OCI-LY3 (cell line): ENCODE data around the gene NPIPA1.
"Not testable (repeated sequence)": the region's sequence is repeated elsewhere in the genome, so short reads cannot be mapped to it uniquely, and the experiment has no call there.

Experiments used
- H2AFZ ChIP-seq: fragments of 200-600, 300-600 bp; shearing (Covaris generic); 2 replicates; pipeline ENCODE4 v1.6.0; 2014; ENCODE audit warnings: antibody characterized with exemption, low read depth, low read length
- H3K27ac ChIP-seq: fragments of 200-600, 300-600 bp; sonication (generic); 2 replicates; pipeline ENCODE4 v1.5.1; 2014; ENCODE audit warnings: mild to moderate bottlenecking, low read length, moderate library complexity, mixed read lengths
- H3K27me3 ChIP-seq: fragments of 200-600, 300-600 bp; sonication (generic); 2 replicates; pipeline ENCODE4 v1.6.1; 2014; ENCODE audit warnings: low read depth, low read length, mixed read lengths
- H3K36me3 ChIP-seq: fragments of 200-600, 300-600 bp; sonication (generic); replicated peaks from 2 replicates; pipeline ENCODE3; 2014; ENCODE audit warnings: low read depth, low read length, mixed read lengths
- H3K4me1 ChIP-seq: fragments of 300-600, 200-600 bp; sonication (generic); 2 replicates; pipeline ENCODE4 v1.6.1; 2014; ENCODE audit warnings: low read length, mixed read lengths
- H3K4me2 ChIP-seq: fragments of 200-600, 300-600 bp; sonication (generic); 2 replicates; pipeline ENCODE4 v1.6.1; 2014; ENCODE audit warnings: low read length, mixed read lengths
- H3K4me3 ChIP-seq: fragments of 300-600, 200-600 bp; sonication (generic); 2 replicates; pipeline ENCODE4 v1.5.1; 2014; ENCODE audit warnings: antibody characterized with exemption, mild to moderate bottlenecking, low read length, moderate library complexity
- H3K79me2 ChIP-seq: fragments of 300-600, 200-600 bp; shearing (Covaris generic); 2 replicates; pipeline ENCODE4 v1.6.1; 2014; ENCODE audit warnings: mild to moderate bottlenecking, low read length, mixed read lengths
- H3K9ac ChIP-seq: fragments of 300-600, 200-600 bp; shearing (Covaris generic); 2 replicates; pipeline ENCODE4 v1.6.0; 2014; ENCODE audit warnings: mild to moderate bottlenecking, low read length, moderate library complexity
- H3K9me3 ChIP-seq: fragments of 200-600, 300-600 bp; shearing (Covaris generic); 2 replicates; pipeline ENCODE4 v1.6.1; 2014; ENCODE audit warnings: low read length, mixed read lengths; ENCODE audit not compliant: insufficient read depth
- H4K20me1 ChIP-seq: fragments of 200-600, 300-600 bp; sonication (generic); 2 replicates; pipeline ENCODE4 v1.6.1; 2016; ENCODE audit warnings: low read length, mixed read lengths; ENCODE audit not compliant: insufficient read depth

NPIPA1 gene

GRCh38 chr16:14974656-14975417, 37.6 kb downstream of the NPIPA1 start, which contains the start of gene PDXDC1:
Gene PDXDC1, plus strand, starts transcription at chr16:14975026. Its CDS starts 174 bp downstream, at chr16:14975200.
- peaks cover 42% of the 10 kb centered on the region for H3K79me2 ChIP-seq
- H3K4me1 ChIP-seq, H3K9me3 ChIP-seq, H3K27me3 ChIP-seq, H3K36me3 ChIP-seq: not testable (repeated sequence)
- H4K20me1 ChIP-seq, result peaks cover 22% of the 10 kb centered on the region
- peak within 1 kb of the TSS; percentile 36; the same call in 1 of the 2 replicates for H3K27ac ChIP-seq
- H3K9ac ChIP-seq, result peak within 1 kb of the TSS; percentile 86
- peak within 1 kb of the TSS; percentile 56; the same call in 1 of the 2 replicates for H2AFZ ChIP-seq
- H3K4me3 ChIP-seq, result peak within 1 kb of the TSS; percentile 82
- H3K4me2 ChIP-seq, result peak within 1 kb of the TSS; percentile 71

GRCh38 chr16:14975418-14976194, 38.4 kb downstream of the NPIPA1 start:
- peak overlapping the region; percentile 82 for H3K4me3 ChIP-seq
- peaks cover 26% of the 10 kb centered on the region for H4K20me1 ChIP-seq
- not testable (repeated sequence) for H3K27me3 ChIP-seq, H3K4me1 ChIP-seq, H3K9me3 ChIP-seq, H2AFZ ChIP-seq, H3K36me3 ChIP-seq
- H3K9ac ChIP-seq, result peak overlapping the region; percentile 86
- H3K79me2 ChIP-seq, result peaks cover 49% of the 10 kb centered on the region
- peak overlapping the region; percentile 36; the same call in 1 of the 2 replicates for H3K27ac ChIP-seq
- H3K4me2 ChIP-seq, result peak overlapping the region; percentile 71

- H3K79me2 ChIP-seq, result peaks cover 62% of the 10 kb centered on the region
- not testable (repeated sequence) for H3K9me3 ChIP-seq, H3K4me3 ChIP-seq, H3K9ac ChIP-seq, H3K27ac ChIP-seq, H3K4me1 ChIP-seq, H3K4me2 ChIP-seq, H3K27me3 ChIP-seq, H3K36me3 ChIP-seq, H2AFZ ChIP-seq
- peaks cover 35% of the 10 kb centered on the region for H4K20me1 ChIP-seq
Observed at GRCh38 chr16:14976971-14977736, 39.9 kb downstream of the NPIPA1 start.

GRCh38 chr16:14978281-14978680, 41.0 kb downstream of the NPIPA1 start:
- H3K79me2 ChIP-seq, result peaks cover 62% of the 10 kb centered on the region
- H3K27me3 ChIP-seq, H3K4me3 ChIP-seq, H2AFZ ChIP-seq, H3K9ac ChIP-seq, H3K36me3 ChIP-seq, H3K4me2 ChIP-seq, H3K4me1 ChIP-seq, H3K9me3 ChIP-seq, H3K27ac ChIP-seq: not testable (repeated sequence)
- H4K20me1 ChIP-seq, result peaks cover 35% of the 10 kb centered on the region

- H3K27ac ChIP-seq, H3K9me3 ChIP-seq, H3K27me3 ChIP-seq, H2AFZ ChIP-seq, H3K4me2 ChIP-seq, H3K36me3 ChIP-seq, H3K4me1 ChIP-seq, H3K9ac ChIP-seq, H3K4me3 ChIP-seq: not testable (repeated sequence)
- Histone ChIP-seq H3K79me2 (peaks cover 62% of the 10 kb centered on the region), H4K20me1 (peaks cover 35% of the 10 kb centered on the region)
Observed at GRCh38 chr16:14978908-14979307, 41.7 kb downstream of the NPIPA1 start.

- peaks cover 31% of the 10 kb centered on the region for H4K20me1 ChIP-seq
- H3K9me3 ChIP-seq, H3K4me3 ChIP-seq, H3K4me2 ChIP-seq, H3K9ac ChIP-seq, H3K4me1 ChIP-seq, H3K27me3 ChIP-seq, H2AFZ ChIP-seq, H3K27ac ChIP-seq, H3K36me3 ChIP-seq: not testable (repeated sequence)
- H3K79me2 ChIP-seq, result peaks cover 66% of the 10 kb centered on the region
Observed at GRCh38 chr16:14981234-14981633, 44.0 kb downstream of the NPIPA1 start.

- not testable (repeated sequence) for H3K36me3 ChIP-seq, H3K4me1 ChIP-seq, H3K27me3 ChIP-seq, H3K4me3 ChIP-seq, H3K9me3 ChIP-seq, H2AFZ ChIP-seq, H3K9ac ChIP-seq, H3K27ac ChIP-seq, H3K4me2 ChIP-seq
- Histone ChIP-seq H4K20me1 (peaks cover 24% of the 10 kb centered on the region), H3K79me2 (peaks cover 62% of the 10 kb centered on the region)
Observed at GRCh38 chr16:14982521-14982920, 45.3 kb downstream of the NPIPA1 start.

GRCh38 chr16:14988092-14988491, 50.8 kb downstream of the NPIPA1 start:
- H3K9me3 ChIP-seq, H3K4me2 ChIP-seq, H3K36me3 ChIP-seq, H3K27me3 ChIP-seq, H2AFZ ChIP-seq, H3K4me1 ChIP-seq, H3K4me3 ChIP-seq, H4K20me1 ChIP-seq, H3K9ac ChIP-seq, H3K27ac ChIP-seq: not testable (repeated sequence)
- H3K79me2 ChIP-seq, result peaks cover 57% of the 10 kb centered on the region

GRCh38 chr16:14988661-14989191, 51.5 kb downstream of the NPIPA1 start:
- not testable (repeated sequence) for H3K27me3 ChIP-seq, H2AFZ ChIP-seq, H4K20me1 ChIP-seq, H3K27ac ChIP-seq, H3K4me1 ChIP-seq, H3K9me3 ChIP-seq, H3K4me3 ChIP-seq, H3K4me2 ChIP-seq, H3K36me3 ChIP-seq, H3K9ac ChIP-seq
- peaks cover 61% of the 10 kb centered on the region for H3K79me2 ChIP-seq
